Stimulated activated CD8-positive, alpha-beta memory T cell treated with anti-CD3 and anti-CD28 coated beads, Interleukin-15, amount 100 ng/mL, for 24 hours (primary cell): ENCODE results near the gene KIF23.

Experiments used
- DNase-seq: peaks from one replicate; pipeline ENCODE4 v3.0.0-alpha.2; 2020; ENCODE audit warnings: low read depth

Gene KIF23

DNA sequence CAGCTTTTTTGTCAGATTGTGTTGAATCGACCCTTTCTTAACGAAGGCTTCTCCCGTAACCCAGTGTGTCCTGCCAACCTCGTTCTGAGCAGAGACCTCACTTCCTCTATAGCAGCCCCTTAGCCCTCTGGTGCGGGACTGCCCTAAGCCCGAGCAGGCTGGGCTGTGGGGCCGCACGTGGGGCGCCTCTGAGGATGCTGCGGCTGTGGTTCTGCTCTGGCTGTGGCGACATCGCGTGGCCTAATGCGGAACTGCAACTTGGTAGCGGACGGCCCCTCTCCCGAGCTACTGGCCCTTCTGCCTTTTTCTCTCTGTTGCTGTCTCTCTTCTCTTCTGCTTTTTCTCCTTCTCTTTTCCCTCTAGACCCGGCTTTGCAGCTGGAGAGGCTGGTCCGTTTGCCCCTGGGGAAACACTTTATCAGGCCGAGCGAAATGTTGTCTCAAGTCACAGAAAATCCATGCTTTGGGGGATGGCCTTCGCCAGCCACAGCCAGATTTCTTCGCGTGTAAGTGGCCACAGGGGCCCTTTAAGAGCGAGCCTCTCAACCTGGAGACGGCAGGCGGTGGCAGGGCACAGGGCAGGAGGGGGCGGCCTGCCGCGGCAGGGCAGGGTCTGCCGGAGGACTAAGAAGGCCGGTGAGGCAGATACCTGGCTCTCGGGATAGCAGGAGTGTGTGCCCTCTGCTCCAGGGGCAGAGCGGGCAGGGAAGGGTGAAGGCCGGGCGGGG lies 19.4 kb upstream of the KIF23 start:
- peak; percentile 88 for DNase-seq

DNA sequence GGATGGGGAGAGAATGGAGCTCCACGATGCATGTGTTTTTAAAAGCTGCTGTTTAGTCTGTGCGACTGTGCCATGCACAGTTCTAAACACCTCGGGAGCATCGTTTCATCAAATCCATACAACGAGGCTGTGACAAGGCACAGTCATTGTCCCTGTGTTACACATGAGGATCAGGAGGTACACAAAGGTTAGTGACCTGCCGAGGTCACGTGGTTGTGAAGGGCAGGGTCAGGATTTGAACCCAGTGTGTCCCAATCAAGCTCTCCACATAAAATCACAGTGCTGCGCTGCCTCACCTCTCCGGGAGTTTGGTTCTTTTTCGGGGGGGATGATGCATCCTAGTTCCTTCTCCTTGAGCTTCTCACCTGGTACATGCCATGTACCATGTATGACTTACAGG lies 18.7 kb upstream of the KIF23 start:
- no peak for DNase-seq

DNA sequence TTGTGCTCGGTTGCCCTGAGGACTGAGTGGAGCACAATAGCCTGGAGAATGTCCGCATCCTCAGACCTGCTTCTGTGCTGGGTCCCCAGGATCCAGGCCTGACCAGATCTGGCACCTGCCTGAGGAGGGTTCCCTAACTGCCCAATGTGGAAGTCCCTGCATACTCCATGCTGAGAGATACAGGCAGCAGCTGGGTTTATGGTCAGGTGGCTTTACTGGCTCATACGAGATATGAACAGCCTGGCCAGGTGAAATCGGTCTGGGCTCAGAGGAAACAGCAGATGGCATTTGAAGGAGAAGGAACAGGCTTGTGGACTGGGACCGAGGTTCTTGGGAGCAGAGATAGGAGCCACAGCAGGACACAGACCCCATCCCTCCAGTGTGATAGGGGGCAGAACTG lies 18.2 kb upstream of the KIF23 start:
- DNase-seq = no peak

DNA sequence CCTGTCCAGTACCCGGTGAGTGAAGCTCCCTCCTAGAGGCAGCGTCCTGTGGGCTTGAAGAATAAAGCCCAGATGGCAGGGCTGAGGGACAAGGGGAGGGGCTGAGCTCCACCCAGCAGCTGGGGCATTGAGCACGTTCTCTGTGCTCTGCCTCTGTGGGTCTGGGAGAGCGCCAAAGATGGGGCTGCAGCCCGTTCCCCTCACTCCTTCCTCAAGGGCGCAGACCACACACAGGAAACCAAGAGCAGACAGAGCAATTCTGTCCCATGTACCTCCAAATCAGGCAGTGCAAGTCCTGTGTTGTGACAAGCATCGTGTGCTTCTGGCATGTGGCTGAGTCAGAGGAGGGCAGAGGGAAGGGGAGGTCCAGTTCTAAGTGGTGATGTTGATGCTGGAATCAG lies 15.7 kb upstream of the KIF23 start:
- no peak for DNase-seq

DNA sequence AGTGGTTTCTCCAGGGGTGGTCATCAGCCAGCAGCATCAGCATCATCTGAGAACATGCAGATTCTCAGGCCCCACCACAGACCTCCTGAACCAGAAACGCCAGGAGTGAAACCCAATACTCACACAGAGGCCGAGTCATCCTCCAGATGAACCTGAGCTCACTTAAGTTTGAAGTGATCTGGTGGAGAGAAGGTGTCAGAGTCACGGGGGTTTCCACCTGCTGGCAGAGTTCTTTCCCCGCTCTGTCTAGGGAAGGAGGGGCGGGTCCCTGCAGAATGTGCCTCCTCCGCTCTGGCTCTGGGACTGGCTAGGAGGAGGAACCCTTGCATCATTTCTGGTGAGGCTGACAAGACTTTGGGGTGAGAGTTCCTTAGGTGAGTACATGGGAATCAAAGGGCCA lies 13.3 kb upstream of the KIF23 start:
- DNase-seq = no peak

DNA sequence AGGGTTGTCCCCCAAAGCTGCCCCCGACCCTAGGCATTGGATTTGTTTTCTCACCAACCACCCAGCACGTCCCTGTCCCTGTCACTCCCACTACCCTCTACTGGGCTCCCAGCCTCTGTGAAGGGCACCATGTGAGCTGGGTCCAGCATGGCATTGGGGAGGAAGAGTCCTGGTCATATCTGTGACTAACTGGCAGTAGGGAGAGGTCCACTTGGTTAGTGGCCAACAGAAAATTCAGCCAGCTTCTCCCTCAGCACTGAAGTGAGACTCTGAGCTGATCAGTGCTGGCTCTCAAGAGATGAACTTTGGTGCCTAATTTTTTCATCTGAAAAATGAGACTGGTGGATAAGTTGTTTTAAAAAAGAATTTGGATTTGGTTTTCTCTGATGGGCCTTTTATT lies 11.3 kb upstream of the KIF23 start:
- DNase-seq = no peak

DNA sequence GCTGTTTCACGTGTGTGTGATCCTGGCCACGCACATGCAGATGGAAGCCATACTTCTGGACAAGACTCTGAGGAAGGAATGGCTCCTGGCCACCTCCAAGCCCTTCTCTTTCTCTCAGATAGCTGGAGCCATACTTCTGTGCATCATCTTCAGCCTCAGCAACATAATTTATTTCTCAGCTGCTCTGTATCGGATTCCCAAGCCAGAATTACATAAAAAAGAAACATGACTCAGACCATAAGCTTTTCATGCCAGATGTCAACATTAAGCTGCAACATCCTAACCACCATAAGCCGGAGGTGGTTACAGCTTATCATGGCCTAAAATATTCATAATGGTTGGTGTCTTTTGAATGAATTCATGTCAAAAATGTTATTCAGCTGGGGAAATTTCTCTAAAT lies 10.6 kb upstream of the KIF23 start:
- DNase-seq = no peak

DNA sequence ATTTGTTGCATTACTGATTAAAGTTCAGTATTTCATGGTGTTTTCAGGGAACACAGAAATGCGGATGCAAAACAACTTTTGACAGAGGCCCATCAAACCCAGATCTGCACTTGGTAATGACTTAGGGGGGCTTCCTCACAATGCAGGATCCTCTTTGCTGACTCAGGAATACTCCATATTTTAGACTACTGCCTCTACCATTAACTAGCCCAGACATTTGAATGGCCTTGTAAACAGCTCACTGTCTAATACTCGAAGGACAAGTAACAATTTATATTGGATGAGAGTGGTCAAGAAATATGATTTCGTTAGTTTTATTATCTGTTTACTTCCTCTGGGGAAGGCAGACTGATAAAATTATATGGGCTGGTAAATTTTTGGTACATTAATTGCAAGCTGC lies 9.0 kb upstream of the KIF23 start:
- DNase-seq = no peak

DNA sequence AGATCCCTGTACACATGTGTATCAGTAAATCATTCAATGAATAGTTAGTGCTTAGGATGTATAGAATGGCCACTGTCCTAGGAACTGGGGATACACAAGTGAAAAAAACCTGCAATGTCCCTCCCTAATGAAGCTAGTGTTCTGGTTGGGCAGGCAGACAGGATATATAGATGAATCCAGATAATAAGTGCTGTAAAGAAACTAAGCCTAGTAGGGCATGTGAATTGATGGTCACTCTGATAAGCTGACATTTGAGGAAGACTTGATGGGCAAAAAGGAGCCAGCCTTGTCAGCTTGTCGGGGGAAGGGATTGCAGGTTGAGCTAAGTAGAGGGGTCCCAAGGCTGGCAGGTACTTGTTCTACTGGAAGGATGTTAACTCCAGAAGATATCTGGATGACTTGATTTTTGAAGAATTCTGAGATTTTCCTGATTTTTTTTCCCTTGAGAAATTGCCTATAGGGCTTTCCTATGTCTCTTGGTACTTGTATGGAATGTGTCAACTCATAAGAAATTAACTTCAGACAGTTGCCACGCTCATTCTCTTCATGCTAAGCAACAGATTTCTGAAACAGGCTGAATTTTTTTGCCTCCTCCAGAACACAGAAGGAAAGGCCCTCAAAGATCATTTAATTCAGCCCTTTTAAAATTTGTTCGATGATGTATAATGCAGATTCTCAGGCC lies 6.3 kb upstream of the KIF23 start:
- no peak for DNase-seq

DNA sequence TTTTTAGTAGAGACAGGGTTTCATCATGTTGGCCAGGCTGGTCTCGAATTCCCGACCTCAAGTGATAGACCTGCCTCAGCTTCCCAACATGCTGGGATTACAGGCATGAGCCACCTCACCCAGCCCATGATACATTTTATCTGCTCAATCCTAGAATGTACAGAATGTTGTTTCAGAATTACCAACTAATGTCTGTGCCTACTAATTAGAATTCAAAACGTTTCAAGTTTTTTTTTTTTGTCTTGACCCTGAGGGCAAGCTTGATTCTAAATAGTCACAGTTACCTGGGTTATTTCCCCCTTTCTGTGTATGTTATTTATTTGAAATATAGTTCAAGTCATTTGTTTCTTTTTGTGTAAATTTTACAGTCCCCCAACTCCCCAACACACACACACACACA lies 5.3 kb upstream of the KIF23 start:
- DNase-seq = no peak

DNA sequence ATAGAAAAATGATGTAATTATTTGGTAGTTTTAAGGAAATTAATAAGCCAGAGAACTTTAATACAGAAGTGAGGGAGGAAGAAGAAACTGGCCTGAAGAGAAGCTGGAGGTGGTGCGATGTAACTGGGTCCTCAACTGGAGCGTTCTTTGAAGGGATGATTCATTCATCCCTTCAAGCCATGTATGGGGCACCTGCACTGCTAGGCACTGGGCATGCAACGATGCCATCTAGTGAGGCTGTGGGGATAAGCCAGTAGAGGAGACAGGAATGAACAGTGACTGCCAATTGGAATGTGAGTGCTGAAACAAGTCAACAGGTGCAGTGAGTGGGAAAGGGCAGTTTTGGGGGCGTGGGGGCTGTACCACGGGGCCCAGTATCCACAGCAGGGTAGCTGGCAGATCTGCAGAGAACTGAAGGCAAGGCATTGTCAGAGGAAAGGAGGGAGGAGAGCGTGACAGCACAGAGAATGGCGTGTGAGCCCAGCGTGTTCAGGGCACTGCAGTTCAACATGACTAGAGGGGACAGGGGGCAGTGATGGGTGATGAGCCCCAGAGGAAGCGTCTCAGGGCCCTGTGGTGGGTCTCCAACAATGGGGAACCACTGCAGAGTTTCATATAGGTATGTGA lies 3.8 kb upstream of the KIF23 start:
- no peak for DNase-seq

DNA sequence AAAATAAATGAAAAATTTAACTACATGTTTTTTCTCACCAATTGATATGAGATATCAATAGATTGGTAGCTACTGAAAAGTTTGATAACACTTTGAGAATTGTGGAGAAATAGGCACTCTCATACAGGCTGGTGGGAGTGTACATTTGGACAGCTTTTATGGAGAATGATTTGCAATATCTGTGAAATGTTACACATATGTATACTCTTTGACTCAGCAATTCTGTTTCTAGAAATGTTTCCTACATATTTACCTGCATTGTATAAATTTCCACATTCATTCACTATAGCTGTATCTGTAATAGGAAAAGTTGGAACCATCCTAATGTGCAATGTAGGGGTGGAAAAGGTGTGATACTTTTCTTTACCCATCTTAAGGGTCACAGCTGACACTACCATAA lies 1.9 kb upstream of the KIF23 start:
- DNase-seq = no peak

DNA sequence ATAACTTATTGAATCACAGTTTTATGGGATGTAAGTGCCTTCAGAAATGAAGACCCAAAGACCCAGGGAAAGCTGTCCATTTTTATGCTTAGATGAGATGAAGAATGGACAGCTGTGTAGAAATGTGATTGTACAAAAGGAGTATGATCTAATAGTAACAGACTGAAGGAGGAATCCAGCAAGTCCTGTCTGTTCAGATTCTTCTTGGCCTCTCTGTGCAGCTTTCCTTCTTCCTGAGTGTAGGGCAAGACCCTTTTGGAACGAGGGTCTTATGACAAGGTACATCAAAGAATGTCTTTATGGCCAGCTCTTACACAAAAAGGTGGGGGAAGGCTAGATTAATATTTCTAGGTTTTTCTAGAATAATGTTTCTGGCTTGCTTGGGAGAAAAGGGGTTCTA lies 1.4 kb upstream of the KIF23 start:
- no peak for DNase-seq

DNA sequence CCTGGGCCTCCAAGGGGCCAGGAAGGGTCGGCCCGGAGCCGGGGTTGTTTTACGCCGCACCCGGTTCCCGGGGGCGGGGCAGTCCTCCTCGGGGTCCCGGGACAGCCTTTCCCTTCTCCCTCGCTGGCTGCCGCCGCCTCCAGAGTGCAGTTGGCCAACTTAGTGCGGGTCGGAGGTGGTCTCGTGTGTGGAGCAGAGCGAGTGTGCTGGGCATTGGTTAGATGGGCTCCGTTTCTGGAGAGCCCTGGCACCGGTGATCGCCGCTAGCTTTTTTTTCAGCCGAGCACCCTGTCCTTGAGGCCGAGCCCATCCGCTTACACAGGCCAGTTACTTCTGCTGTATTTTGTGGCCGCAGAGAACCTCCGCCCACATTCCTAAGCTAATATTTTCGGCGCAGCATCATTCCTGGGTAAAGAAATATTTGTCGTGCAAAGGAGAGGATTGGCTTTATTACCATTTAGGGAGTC lies 585 bp downstream of the KIF23 start:
- DNase-seq = no peak

DNA sequence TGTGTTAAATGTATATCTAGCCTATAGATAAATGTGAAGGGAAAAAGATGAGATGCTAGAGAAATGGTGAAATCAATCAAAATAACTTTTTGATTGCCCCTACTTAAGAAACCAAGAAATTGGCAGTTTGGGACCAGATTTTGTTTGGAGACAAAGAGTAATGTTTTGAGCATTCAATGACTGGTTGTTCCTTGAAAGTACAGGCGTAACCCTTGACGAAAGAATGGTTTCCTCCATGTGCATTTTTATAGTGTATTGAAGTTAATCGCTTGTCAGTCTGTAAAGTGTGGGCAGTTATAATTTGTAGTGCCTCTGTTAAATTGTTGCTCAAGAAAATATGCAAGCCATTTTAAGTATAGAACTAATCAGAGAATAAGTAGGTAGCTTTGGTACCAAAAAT lies 1.2 kb downstream of the KIF23 start:
- no peak for DNase-seq

DNA sequence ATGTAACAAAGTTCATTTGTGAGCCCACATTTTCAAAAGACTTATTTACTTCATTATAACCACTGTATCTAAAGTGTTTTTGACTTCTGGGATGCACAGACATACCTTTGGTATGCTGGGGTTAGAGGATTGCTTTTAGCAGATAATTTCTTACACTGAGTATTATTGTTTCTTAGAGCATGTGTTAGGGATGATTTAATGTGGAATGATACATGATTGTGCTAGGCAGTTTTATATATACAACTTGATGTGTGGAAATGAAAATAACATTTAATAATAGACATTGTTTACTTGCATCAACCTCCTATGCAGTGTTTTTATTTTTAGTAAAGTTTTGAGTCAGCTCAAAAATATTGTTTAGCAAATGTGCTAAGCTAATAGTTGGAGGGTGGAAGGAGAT lies 3.4 kb downstream of the KIF23 start:
- no peak for DNase-seq

DNA sequence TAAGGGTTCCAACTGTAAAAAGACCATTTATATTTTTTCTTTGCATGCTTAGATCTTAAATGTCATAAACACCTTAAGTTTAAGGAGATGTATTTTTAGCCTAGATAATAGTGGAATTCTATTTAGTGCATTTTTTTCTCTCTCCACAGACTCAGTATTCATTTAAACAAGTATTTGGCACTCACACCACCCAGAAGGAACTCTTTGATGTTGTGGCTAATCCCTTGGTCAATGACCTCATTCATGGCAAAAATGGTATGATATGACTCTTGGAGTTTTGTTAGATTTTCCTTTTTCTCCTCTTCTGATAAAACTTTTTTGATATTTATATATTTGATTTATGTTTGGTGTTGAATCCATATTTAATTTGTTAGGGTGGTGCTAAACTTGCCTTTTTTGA lies 7.3 kb downstream of the KIF23 start:
- no peak for DNase-seq

DNA sequence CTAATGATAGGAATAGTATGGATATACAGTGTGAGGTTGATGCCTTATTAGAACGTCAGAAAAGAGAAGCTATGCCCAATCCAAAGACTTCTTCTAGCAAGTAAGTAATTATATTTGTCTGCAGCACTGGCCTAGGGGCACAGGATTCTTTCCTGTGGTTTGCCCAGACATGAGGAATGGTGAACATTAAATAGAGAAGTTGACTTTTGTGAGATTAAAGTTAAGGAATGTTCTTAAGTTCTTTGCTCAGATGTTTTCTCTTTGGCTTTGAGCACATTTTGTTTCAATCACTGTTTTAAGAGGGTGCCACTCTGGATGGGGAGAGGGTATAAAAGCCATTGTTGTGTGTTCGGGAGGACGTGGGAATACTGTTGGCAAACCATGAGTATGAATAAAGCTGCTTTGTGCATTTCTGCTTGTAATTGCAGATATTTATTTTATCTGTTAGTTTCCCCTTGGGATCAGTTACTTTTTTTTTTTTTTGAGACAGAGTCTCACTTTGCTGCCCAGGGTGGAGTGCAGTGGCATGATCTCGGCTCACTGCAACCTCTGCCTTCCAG lies 8.3 kb downstream of the KIF23 start:
- DNase-seq = no peak

DNA sequence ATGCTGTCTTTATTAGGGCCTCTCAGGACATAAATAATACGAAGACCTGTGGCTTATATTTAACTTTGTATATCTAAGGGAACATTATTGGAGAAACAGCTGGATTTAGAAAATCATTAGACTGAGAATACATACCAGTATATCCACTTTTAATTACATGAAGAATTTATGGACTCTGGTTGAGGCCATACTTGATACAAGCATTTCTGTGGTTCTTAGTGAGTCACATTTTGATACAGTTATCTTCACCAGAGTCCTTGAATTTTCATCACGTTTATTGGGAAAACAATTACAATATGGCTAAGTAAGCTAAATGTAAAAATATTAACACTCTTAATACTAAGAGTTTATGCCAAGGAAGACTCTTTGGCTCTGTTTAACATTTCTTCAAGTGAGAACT lies 9.9 kb downstream of the KIF23 start:
- DNase-seq = no peak

DNA sequence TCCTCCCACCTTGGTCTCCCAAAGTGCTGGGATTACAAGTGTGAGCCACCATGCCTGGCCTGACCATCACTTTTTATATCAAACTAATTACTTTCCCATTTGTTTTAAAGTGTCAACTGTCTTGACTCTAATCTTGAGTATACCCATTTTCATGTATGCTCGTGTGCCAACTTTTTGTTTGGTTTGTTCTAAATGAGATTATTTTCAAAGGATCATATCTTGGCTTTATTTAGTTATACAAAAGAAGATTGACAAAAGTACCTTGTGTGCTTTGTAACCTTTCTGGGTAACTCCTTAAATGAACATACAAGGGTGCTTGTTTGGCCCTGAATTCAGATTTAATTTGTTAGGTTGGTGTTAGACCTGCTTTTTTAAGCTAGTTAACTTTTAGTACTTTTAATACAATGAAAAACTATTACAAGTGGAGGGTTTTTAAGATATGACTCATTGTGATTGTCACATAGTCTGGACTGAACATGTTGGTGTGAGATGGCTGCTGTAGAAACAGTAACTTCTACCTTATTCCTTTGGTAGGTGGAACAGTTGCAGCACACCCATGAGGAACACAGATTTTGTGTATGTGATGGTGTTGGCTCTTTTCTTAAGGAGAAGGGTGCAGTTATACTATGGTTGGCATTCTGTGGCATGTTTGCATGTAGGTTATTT lies 10.7 kb downstream of the KIF23 start:
- no peak for DNase-seq

DNA sequence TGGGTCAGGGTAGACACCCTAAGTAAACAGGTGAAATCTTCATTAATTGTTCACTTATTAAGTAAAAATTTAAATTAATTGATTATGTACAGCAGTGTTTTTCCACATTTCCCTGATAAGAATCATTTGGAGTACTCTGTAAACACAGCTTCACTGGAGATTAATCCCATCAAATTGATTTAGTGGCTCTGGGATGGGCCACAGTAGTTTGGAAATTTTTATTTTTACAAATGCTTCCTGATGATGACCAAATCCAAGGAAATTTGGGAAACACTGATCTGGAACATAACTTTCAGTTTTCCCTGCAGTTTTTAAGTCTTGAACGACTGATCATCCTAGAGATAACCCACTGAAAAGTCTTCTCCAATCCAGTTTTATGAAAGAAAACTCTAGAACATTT lies 19.7 kb downstream of the KIF23 start:
- no peak for DNase-seq

DNA sequence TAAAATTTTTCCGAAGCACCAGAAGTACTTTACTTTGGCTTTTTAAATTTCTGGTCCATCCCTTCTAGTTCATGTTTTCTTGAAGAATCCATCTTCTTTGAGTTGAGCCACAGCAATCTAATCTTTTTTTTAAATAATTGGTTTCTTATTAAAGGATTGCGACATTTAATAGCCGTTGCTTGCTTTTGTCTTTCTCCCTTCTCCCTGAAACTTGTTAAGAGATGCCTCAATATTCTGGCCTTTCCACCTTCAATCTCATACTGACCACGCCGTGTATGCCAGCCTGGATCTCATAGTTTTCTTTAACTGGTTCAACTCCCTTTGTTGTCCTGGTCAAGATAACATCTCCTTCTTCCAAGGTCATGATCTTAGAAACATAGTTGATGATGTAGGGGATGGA lies 20.1 kb downstream of the KIF23 start:
- DNase-seq = no peak

DNA sequence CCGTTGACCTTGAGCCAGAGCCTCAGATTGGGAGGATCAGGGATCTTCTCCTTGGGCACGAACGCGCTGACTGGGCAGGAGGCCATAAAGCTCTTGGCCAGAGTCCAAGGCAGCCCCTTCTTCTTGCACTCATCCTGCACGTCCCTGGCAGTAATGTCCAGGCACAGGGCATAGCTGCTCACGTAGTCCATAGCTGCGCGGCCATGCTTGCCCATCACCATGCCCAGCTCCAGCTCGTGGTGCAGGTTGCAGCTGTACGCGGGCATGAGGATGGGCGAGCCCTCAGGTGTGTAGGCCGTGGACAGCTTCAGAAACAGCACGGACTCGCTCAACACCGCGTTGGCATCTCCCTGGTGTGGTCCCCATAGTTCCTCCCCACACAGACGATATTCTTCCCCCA lies 20.5 kb downstream of the KIF23 start:
- DNase-seq = no peak
